ENCODE data around the gene RBM33. TPM values are rescaled to one million over a fixed set of nuclear protein-coding genes. Genes with fewer than 3 reads are reported as not detected.

The RBM33 gene
- total RNA-seq, 1 experiment from 2014 or later = 81.8 TPM

DNA sequence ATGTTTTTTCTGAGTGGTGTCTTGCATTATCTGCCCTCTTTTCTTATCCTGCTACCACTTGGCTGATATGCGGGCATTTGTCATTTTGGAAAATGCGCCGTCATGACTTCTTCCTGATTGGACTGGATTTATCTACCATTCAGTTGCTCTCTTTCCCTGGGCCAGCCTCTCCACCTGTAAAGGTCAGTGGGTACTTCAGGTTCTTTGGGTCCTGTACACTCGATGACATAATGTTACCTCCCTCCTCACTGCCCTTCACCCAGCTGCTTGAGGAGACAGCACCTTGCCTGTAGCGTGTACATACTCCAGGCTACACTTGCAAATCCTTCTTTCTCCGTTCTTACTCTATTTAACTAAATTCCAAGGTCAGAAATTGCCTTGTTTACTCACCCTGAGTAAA, 83.7 kb downstream of the RBM33 start:
- POLR2A ChIA-PET = no interaction called here
- Mint-ChIP-seq H3K9me3 (no peaks in the 10 kb centered on the region), H3K4me3 (no peak overlapping the region), H3K4me1 (peaks cover 13% of the 10 kb centered on the region), H3K27me3 (ENCODE audit: low read depth) (no peaks in the 10 kb centered on the region), H3K36me3 (peaks cover 12% of the 10 kb centered on the region), H3K27ac (peak overlapping the region; percentile 19; the same call in 1 of the 2 replicates)
- CTCF ChIA-PET = interaction anchor here (1.3 to 1.9 kb wide), 2 partner anchors 14 to 130 kb away, joined by 3 to 12 read pairs; no protein-coding TSS in a partner anchor
- no peak for ATAC-seq
- DNase-seq (ENCODE audit: low spot score) = no peak
- TF ChIP-seq ZNF671 (CRISPR knock-in tag; IDR thresholded peaks at IDR 0.05) = no peak

DNA sequence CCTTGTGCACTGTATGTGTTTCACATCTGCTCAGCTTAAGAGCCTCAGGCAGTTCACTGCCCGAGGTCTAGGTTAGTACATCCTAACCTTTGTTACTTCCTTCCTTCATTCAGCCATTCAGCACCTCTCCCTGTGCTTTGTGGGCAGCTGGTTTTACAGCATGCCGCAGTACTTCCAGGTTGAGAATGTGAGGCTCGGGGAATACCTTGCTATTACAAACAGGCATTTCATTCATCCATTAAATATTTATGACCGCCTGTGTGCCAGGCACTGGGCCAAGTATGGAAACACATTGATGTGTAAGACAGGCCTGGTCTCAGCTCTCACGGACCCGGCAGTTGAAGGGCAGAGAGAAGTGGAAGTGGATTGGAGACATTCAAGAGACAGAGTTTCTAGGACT, 85.4 kb downstream of the RBM33 start:
- Mint-ChIP-seq H3K27ac (no peak overlapping the region), H3K4me1 (peaks cover 10% of the 10 kb centered on the region), H3K36me3 (peaks cover 10% of the 10 kb centered on the region), H3K27me3 (ENCODE audit: low read depth) (no peaks in the 10 kb centered on the region), H3K9me3 (no peaks in the 10 kb centered on the region), H3K4me3 (no peak overlapping the region)
- no peak for ATAC-seq
- POLR2A ChIA-PET = no interaction called here
- TF ChIP-seq, protein P1, sequence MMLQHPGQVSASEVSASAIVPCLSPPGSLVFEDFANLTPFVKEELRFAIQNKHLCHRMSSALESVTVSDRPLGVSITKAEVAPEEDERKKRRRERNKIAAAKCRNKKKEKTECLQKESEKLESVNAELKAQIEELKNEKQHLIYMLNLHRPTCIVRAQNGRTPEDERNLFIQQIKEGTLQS (CRISPR knock-in tag; conservative IDR thresholded peaks at IDR 0.05) = no peak
- TF ChIP-seq MYBL2 (CRISPR knock-in tag; IDR thresholded peaks at IDR 0.05) (no peak), ZNF138 (CRISPR knock-in tag; conservative IDR thresholded peaks at IDR 0.05) (no peak)
- DNase-seq (ENCODE audit: low spot score) = no peak
- CTCF ChIA-PET = interaction anchor here (0.5 kb wide), 1 partner anchor 58 kb away, joined by 3 read pairs; no protein-coding TSS in a partner anchor

DNA sequence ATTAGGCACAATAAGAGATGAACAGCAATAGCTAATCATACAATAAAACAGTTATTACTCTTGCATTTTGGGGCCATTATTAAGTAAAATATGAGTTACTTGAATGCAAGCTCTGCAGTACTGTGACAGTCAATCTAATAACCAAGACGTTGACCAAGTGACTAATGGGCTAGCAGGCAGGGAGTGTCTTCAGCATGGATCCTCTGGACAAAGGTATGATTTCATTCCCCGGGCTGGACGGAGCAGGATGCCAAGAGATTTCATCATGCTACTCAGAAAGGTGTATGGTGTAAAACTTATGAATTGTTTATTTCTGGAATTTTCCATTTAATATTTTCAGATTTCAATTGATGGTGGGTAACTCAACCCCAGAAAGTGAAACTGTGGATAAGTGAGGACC, 86.9 kb downstream of the RBM33 start:
- Mint-ChIP-seq H3K4me3 (no peak overlapping the region), H3K27ac (no peak overlapping the region), H3K9me3 (no peaks in the 10 kb centered on the region), H3K27me3 (ENCODE audit: low read depth) (no peaks in the 10 kb centered on the region), H3K4me1 (no peaks in the 10 kb centered on the region), H3K36me3 (peaks cover 10% of the 10 kb centered on the region)
- no peak for DNase-seq (ENCODE audit: low spot score)
- TF ChIP-seq, protein P2, sequence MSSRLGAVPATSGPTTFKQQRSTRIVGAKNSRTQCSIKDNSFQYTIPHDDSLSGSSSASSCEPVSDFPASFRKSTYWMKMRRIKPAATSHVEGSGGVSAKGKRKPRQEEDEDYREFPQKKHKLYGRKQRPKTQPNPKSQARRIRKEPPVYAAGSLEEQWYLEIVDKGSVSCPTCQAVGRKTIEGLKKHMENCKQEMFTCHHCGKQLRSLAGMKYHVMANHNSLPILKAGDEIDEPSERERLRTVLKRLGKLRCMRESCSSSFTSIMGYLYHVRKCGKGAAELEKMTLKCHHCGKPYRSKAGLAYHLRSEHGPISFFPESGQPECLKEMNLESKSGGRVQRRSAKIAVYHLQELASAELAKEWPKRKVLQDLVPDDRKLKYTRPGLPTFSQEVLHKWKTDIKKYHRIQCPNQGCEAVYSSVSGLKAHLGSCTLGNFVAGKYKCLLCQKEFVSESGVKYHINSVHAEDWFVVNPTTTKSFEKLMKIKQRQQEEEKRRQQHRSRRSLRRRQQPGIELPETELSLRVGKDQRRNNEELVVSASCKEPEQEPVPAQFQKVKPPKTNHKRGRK (CRISPR knock-in tag; IDR thresholded peaks at IDR 0.05; ENCODE audit: borderline replicate concordance) = no peak
- TF ChIP-seq, protein P3, sequence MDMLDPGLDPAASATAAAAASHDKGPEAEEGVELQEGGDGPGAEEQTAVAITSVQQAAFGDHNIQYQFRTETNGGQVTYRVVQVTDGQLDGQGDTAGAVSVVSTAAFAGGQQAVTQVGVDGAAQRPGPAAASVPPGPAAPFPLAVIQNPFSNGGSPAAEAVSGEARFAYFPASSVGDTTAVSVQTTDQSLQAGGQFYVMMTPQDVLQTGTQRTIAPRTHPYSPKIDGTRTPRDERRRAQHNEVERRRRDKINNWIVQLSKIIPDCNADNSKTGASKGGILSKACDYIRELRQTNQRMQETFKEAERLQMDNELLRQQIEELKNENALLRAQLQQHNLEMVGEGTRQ (CRISPR knock-in tag; IDR thresholded peaks at IDR 0.05) = no peak
- TF ChIP-seq, protein P4, sequence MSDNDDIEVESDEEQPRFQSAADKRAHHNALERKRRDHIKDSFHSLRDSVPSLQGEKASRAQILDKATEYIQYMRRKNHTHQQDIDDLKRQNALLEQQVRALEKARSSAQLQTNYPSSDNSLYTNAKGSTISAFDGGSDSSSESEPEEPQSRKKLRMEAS (CRISPR knock-in tag; IDR thresholded peaks at IDR 0.05) = no peak
- TF ChIP-seq, protein P5, sequence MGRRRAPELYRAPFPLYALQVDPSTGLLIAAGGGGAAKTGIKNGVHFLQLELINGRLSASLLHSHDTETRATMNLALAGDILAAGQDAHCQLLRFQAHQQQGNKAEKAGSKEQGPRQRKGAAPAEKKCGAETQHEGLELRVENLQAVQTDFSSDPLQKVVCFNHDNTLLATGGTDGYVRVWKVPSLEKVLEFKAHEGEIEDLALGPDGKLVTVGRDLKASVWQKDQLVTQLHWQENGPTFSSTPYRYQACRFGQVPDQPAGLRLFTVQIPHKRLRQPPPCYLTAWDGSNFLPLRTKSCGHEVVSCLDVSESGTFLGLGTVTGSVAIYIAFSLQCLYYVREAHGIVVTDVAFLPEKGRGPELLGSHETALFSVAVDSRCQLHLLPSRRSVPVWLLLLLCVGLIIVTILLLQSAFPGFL (CRISPR knock-in tag; IDR thresholded peaks at IDR 0.05; ENCODE audit: borderline replicate concordance) = no peak
- no peak for TF ChIP-seq ZNF232 (CRISPR knock-in tag; IDR thresholded peaks at IDR 0.05)
- no peak for ATAC-seq
- ChIA-PET POLR2A (no interaction called here), CTCF (interaction anchor here (2.6 kb wide), 1 partner anchor 133 kb away, joined by 8 read pairs; no protein-coding TSS in a partner anchor)

DNA sequence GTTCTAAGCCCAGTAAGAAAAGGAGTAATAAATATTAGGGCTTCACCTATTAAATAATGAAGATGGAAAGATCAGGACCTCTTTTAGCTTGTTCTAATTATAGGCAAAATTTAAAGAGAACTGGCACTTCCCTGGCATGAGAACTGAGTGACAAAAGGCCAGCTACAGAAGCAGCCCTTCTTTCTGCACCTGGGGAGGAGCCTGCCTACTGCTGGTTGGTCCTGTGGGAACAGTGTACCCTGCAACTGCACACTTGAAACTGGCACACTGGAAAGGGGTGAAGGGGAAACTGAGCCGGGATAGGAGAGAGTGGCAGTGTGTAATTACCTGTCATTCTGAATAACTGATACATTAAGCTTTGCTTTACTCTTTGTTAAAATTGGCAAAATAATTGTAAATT, 87.4 kb downstream of the RBM33 start:
- no peaks in the 10 kb centered on the region for H3K27me3 Mint-ChIP-seq (ENCODE audit: low read depth)
- ChIA-PET POLR2A (no interaction called here), CTCF (interaction anchor here (2.6 kb wide), 1 partner anchor 133 kb away, joined by 8 read pairs; no protein-coding TSS in a partner anchor)
- H3K9me3 Mint-ChIP-seq = no peaks in the 10 kb centered on the region
- H3K36me3 Mint-ChIP-seq = peaks cover 10% of the 10 kb centered on the region
- no peak overlapping the region for H3K27ac Mint-ChIP-seq
- DNase-seq (ENCODE audit: low spot score) (no peak), ATAC-seq (no peak)
- no peak for TF ChIP-seq ZNF138 (CRISPR knock-in tag; conservative IDR thresholded peaks at IDR 0.05)
- TF ChIP-seq, protein P1 (CRISPR knock-in tag; conservative IDR thresholded peaks at IDR 0.05) = no peak
- no peak overlapping the region for H3K4me3 Mint-ChIP-seq
- no peaks in the 10 kb centered on the region for H3K4me1 Mint-ChIP-seq

DNA sequence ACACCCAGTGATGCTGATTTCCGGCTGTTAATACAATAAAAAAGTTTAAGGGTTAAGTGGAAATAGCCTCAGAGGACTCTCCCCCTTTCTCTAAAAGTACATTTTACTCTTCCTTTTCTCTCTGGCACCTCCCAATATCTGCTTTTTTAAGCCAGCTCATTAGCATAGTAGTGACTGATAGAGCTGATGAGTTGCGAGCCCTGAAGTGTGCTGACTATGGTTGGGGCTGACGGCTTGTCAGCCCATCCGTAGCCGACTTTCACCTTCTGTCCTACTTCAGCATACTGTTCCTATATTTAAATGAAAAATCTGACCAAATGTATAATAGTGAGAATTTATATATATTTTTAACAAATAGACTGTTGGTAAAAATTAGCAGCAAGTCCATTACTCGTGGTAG, 87.8 kb downstream of the RBM33 start:
- DNase-seq (ENCODE audit: low spot score) (no peak), ATAC-seq (no peak)
- POLR2A ChIA-PET = no interaction called here
- H3K4me1 Mint-ChIP-seq = no peaks in the 10 kb centered on the region
- no peaks in the 10 kb centered on the region for H3K27me3 Mint-ChIP-seq (ENCODE audit: low read depth)
- peaks cover 10% of the 10 kb centered on the region for H3K36me3 Mint-ChIP-seq
- CTCF ChIA-PET = interaction anchor here (2.6 kb wide), 1 partner anchor 133 kb away, joined by 8 read pairs; no protein-coding TSS in a partner anchor
- no peaks in the 10 kb centered on the region for H3K9me3 Mint-ChIP-seq
- no peak overlapping the region for H3K4me3 Mint-ChIP-seq
- H3K27ac Mint-ChIP-seq = no peak overlapping the region
- TF ChIP-seq ETV6 (CRISPR knock-in tag; IDR thresholded peaks at IDR 0.05) (no peak), KAT7 (CRISPR knock-in tag; IDR thresholded peaks at IDR 0.05; ENCODE audit: borderline replicate concordance) (no peak), SMAD4 (CRISPR knock-in tag; IDR thresholded peaks at IDR 0.05) (no peak), ZNF671 (CRISPR knock-in tag; IDR thresholded peaks at IDR 0.05) (no peak), PRRX2 (CRISPR knock-in tag; IDR thresholded peaks at IDR 0.05) (no peak), GRHL2 (CRISPR knock-in tag; IDR thresholded peaks at IDR 0.05; ENCODE audit: insufficient replicate concordance, severe bottlenecking) (no peak), ZBTB21 (CRISPR knock-in tag; IDR thresholded peaks at IDR 0.05; ENCODE audit: borderline replicate concordance) (no peak), SOX15 (CRISPR knock-in tag; IDR thresholded peaks at IDR 0.05) (no peak), NR2C2 (CRISPR knock-in tag; IDR thresholded peaks at IDR 0.05) (no peak)
- TF ChIP-seq, protein P6, sequence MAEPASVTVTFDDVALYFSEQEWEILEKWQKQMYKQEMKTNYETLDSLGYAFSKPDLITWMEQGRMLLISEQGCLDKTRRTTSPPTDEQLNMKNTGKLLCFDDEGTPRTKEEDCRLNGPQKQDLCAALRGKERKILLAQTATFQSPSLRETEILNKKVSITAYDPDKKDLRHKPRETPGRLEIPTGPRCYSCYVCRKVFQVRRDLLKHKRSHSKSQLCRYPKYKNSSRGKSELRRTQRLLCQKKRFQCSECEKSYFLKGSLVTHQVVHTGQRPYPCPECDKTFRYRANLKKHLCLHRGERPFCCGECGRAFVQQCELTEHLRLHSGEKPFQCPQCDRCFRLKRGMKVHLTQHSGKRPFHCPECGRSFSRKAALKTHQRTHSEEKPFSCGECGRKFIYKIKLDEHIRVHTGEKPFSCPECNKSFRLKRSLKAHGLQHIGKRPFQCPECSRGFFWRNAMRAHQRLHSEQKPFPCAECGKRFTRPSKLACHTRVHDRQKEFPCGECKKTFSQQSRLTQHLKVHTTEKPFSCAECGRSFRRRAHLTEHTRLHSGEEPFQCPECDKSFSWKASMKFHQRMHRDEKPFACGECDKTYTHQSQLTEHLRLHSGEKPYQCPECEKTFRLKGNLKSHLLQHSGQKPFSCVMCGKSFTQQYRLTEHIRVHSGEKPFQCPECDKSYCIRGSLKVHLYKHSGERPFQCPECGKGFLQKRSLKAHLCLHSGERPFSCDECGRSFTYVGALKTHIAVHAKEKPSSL (CRISPR knock-in tag; conservative IDR thresholded peaks at IDR 0.05) = no peak

All from WTC11 (cell line).